HepG2 (cell line): ENCODE measurements around the gene EPM2A. TPM values are rescaled to one million over a fixed set of nuclear protein-coding genes. Genes with fewer than 3 reads are reported as not detected.

Experiments used
- AGO2 ChIP-seq: fragments of 200-400 bp; formaldehyde crosslinking; optimal IDR thresholded peaks from 2 replicates; pipeline ENCODE3; 2017; ENCODE audit warnings: mild to moderate bottlenecking, low read depth, low read length, moderate library complexity
- HNRNPUL1 ChIP-seq: fragments of 200-400 bp; formaldehyde crosslinking; IDR thresholded peaks from 2 replicates; pipeline ENCODE4 v1.6.1; 2017; ENCODE audit warnings: low read depth, mild to moderate bottlenecking, low read length, moderate library complexity
- KMT2A ChIP-seq: sonication (generic); formaldehyde crosslinking; IDR thresholded peaks from 2 replicates; pipeline ENCODE4 v1.4.0; 2020; ENCODE audit warnings: missing genetic modification reagents
- TIGD3 ChIP-seq: sonication (generic); formaldehyde crosslinking; IDR thresholded peaks from 2 replicates; pipeline ENCODE4 v1.5.1; 2020; ENCODE audit warnings: mild to moderate bottlenecking, missing genetic modification reagents, borderline replicate concordance
- ZNF121 ChIP-seq: sonication (generic); formaldehyde crosslinking; IDR thresholded peaks from 2 replicates; pipeline ENCODE4 v1.5.0; 2020; ENCODE audit warnings: mild to moderate bottlenecking, missing genetic modification reagents
- ZNF407 ChIP-seq: sonication (generic); formaldehyde crosslinking; IDR thresholded peaks from one replicate; pipeline ENCODE4 v1.5.1; 2020; ENCODE audit warnings: mild to moderate bottlenecking, missing genetic modification reagents; ENCODE audit errors: not compliant biosample characterization
- ZNF816 ChIP-seq: sonication (generic); formaldehyde crosslinking; IDR thresholded peaks from 2 replicates; pipeline ENCODE4 v1.8.0; 2022; ENCODE audit warnings: missing genetic modification reagents, mild to moderate bottlenecking, borderline replicate concordance
- polyA plus RNA-seq, 8 experiments: library from polyadenylated mRNA; depleted of rRNA in 3 of 8; stranded (reverse) in 7 of 8; unstranded in 1 of 8; fragments of >200 nt; fragmentation: Illumina TruSeq in 4 of 8; extraction: Trizol in 4 of 8; gene quantifications; 2 replicates each; pipeline versions ENCODE4 v1.2.1 to v1.2.3, GENCODE V29; 2011 to 2016; ENCODE audit warnings: low read depth in 4 of 8, missing spikeins in 1 of 8, mixed read lengths in 1 of 8; ENCODE audit not compliant: insufficient read depth in 1 of 8
- total RNA-seq, 5 experiments: library from RNA; depleted of rRNA; stranded (reverse); fragments of >200 nt; fragmentation: Illumina TruSeq; extraction: Trizol; gene quantifications; 2 replicates each; pipeline ENCODE4 v1.2.3, GENCODE V29; 2016; ENCODE audit warnings: low read depth in 1 of 5
- TF ChIP-seq, protein P1 (sequence below): sonication (generic); formaldehyde crosslinking; IDR thresholded peaks from 2 replicates; pipeline ENCODE4 v1.5.0; 2020; ENCODE audit warnings: mild to moderate bottlenecking, missing genetic modification reagents

The EPM2A gene
- total and polyA plus RNA-seq, 2 of the 13 experiments (the other 11 are each of a cell fraction or from before 2014, with no cell fraction given): 4.6 to 9.2 TPM

DNA sequence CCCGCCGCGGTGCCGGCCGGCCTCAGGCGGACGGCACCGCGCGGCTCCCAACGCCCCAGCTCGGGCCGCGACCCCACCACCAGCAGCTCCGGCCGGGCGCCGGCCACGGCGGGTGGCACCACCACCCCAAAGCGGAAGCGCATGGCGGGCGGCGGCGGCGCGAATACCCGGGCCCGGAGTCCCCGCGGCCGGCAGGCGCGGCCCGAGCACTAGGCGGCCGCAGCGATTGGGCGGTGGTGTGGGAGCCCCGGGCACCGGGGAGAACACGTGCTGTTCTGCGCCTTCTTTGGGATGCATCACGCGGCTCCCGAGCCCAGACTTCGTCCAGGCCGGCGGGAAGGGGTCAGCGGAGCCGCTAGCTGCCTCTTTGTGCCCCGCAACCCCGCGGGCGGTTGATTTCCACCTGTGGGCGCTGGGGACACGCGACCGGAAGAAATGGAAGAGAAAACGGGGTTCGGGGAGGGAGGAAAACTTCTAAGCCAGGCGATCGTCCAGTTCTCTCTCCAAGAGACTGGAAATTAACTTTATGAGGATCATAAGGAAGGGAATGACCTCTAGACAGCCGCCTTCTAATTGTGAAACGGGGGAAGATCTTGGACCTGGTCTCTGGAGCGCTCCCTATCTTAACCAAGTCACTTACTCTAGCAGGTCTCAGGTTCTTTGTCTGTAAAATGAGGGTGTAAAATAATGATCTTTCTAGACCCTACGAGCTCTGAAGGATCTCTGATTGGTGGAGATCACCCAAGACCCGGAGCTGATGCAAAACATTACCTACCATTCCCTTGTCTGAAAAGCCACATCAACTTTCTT, at the start of gene EPM2A (continued):
- TF ChIP-seq TIGD3 (CRISPR knock-in tag): no peak; the same call in 1 of the 2 replicates
- no peak for TF ChIP-seq HNRNPUL1
- peak; percentile 96 for TF ChIP-seq ZNF407
- peak; percentile 37; the same call in 1 of the 2 replicates for TF ChIP-seq ZNF121
- no peak for TF ChIP-seq ZNF816 (CRISPR knock-in tag)
- TF ChIP-seq AGO2: peak; percentile 59
- TF ChIP-seq KMT2A: no peak; the same call in none of the 2 replicates
- TF ChIP-seq, protein P1, sequence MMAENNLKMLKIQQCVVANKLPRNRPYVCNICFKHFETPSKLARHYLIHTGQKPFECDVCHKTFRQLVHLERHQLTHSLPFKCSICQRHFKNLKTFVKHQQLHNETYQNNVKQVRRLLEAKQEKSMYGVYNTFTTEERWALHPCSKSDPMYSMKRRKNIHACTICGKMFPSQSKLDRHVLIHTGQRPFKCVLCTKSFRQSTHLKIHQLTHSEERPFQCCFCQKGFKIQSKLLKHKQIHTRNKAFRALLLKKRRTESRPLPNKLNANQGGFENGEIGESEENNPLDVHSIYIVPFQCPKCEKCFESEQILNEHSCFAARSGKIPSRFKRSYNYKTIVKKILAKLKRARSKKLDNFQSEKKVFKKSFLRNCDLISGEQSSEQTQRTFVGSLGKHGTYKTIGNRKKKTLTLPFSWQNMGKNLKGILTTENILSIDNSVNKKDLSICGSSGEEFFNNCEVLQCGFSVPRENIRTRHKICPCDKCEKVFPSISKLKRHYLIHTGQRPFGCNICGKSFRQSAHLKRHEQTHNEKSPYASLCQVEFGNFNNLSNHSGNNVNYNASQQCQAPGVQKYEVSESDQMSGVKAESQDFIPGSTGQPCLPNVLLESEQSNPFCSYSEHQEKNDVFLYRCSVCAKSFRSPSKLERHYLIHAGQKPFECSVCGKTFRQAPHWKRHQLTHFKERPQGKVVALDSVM (CRISPR knock-in tag): no peak; the same call in 1 of the 2 replicates
